Spinal cord (tissue), 10 donors: ENCODE measurements around the gene FAM163A. TPM values are rescaled to one million over a fixed set of nuclear protein-coding genes. Genes with fewer than 3 reads are reported as not detected.
A peak's percentile ranks its signal among the peaks of the same experiment; 100 is the strongest.

Source experiments
- DNase-seq, 6 donors: peaks; one replicate each; pipeline versions ENCODE4 v3.0.0 to v3.0.0-alpha.2; 2013 to 2015; ENCODE audit warnings: low spot score in 6 of 6, low read depth in 4 of 6
- H3K27ac ChIP-seq: one replicate; pipeline ENCODE4 v1.5.1; 2013; ENCODE audit warnings: low read depth, low read length, control low read depth
- H3K27me3 ChIP-seq: one replicate; pipeline ENCODE4 v1.6.1; 2013; ENCODE audit warnings: low read length; ENCODE audit not compliant: control insufficient read depth, insufficient read depth
- H3K36me3 ChIP-seq: one replicate; pipeline ENCODE4 v1.6.1; 2013; ENCODE audit warnings: low read length; ENCODE audit not compliant: control insufficient read depth, insufficient read depth
- H3K4me1 ChIP-seq: one replicate; pipeline ENCODE4 v1.6.1; 2013; ENCODE audit warnings: low read length; ENCODE audit not compliant: control insufficient read depth, insufficient read depth
- H3K4me3 ChIP-seq: one replicate; pipeline ENCODE4 v1.5.1; 2013; ENCODE audit warnings: low read depth, low read length, control low read depth
- H3K9me3 ChIP-seq: one replicate; pipeline ENCODE4 v1.6.1; 2013; ENCODE audit warnings: low read length; ENCODE audit not compliant: control insufficient read depth, insufficient read depth
- WGBS: methylation state at CpG from one replicate; pipeline ENCODE4 v1.1.5; 2013; ENCODE audit warnings: missing lambda C conversion rate; ENCODE audit not compliant: insufficient coverage; 5-methylcytosine and 5-hydroxymethylcytosine counted together
- polyA plus RNA-seq, 2 donors: library from polyadenylated mRNA; unstranded; fragments of 120-200 nt; gene quantifications; one replicate each; pipeline ENCODE4 v1.2.1, GENCODE V29; 2013; ENCODE audit not compliant: insufficient read length in 2 of 2
- total RNA-seq, 2 donors: library from RNA; depleted of rRNA in 1 of 2; stranded (reverse); fragments of 120-200 nt in 1 of 2; fragments of >200 nt in 1 of 2; gene quantifications; one replicate each; pipeline versions ENCODE4 v1.2.3 to v1.2.4, GENCODE V29; 2013 to 2014
- donor health status: healthy.

FAM163A gene
- total and polyA plus RNA-seq, 4 donors: 0.55 to 4.2 (median 2.5) TPM

GRCh38 chr1:179748772-179749171 lies 5.7 kb downstream of the FAM163A start:
- H3K36me3 ChIP-seq: no peaks in the 10 kb centered on the region
- peaks cover 4% of the 10 kb centered on the region for H3K9me3 ChIP-seq
- DNase-seq: no peak
- no peak overlapping the region for H3K4me3 ChIP-seq
- WGBS: no CpG with 5 or more reads among the region's 4 CpGs
- H3K27me3 ChIP-seq: peaks cover 33% of the 10 kb centered on the region
- no peak overlapping the region for H3K27ac ChIP-seq
- peaks cover 12% of the 10 kb centered on the region for H3K4me1 ChIP-seq

GRCh38 chr1:179750630-179751029 lies 7.5 kb downstream of the FAM163A start:
- Histone ChIP-seq H3K9me3 (peaks cover 4% of the 10 kb centered on the region), H3K4me3 (no peak overlapping the region), H3K4me1 (peaks cover 3% of the 10 kb centered on the region), H3K36me3 (no peaks in the 10 kb centered on the region), H3K27ac (no peak overlapping the region), H3K27me3 (peaks cover 14% of the 10 kb centered on the region)
- WGBS: 63% methylated on average over 1 of the region's 1 CpG
- no peak for DNase-seq

- H3K36me3 ChIP-seq: no peaks in the 10 kb centered on the region
- H3K9me3 ChIP-seq: peaks cover 4% of the 10 kb centered on the region
- peaks cover 6% of the 10 kb centered on the region for H3K27me3 ChIP-seq
- H3K4me3 ChIP-seq: no peak overlapping the region
- H3K27ac ChIP-seq: no peak overlapping the region
- DNase-seq: no peak
- peaks cover under 1% of the 10 kb centered on the region for H3K4me1 ChIP-seq
These were observed 10.0 kb downstream of the FAM163A start for GRCh38 chr1:179753061-179753460.

- Histone ChIP-seq H3K4me1 (no peaks in the 10 kb centered on the region), H3K4me3 (no peak overlapping the region), H3K27ac (no peak overlapping the region), H3K36me3 (no peaks in the 10 kb centered on the region), H3K27me3 (peaks cover 4% of the 10 kb centered on the region), H3K9me3 (peaks cover 4% of the 10 kb centered on the region)
- DNase-seq: peak in 1 of 6 donors; percentile 30
- WGBS: 82% methylated on average over 2 of the region's 4 CpGs
These were observed 11.0 kb downstream of the FAM163A start for GRCh38 chr1:179754041-179754624.

- peak in 1 of 6 donors; percentile 49 for DNase-seq
- Histone ChIP-seq H3K27me3 (peaks cover 4% of the 10 kb centered on the region), H3K4me3 (no peak overlapping the region), H3K4me1 (peaks cover 3% of the 10 kb centered on the region), H3K9me3 (no peaks in the 10 kb centered on the region), H3K36me3 (no peaks in the 10 kb centered on the region), H3K27ac (no peak overlapping the region)
- no CpG with 5 or more reads among the region's 4 CpGs for WGBS
These were observed 14.8 kb downstream of the FAM163A start for GRCh38 chr1:179757933-179758332.

- 69% methylated on average over 2 of the region's 2 CpGs for WGBS
- Histone ChIP-seq H3K4me3 (no peak overlapping the region), H3K27ac (no peak overlapping the region), H3K36me3 (no peaks in the 10 kb centered on the region), H3K9me3 (no peaks in the 10 kb centered on the region), H3K4me1 (peaks cover 3% of the 10 kb centered on the region), H3K27me3 (peaks cover 6% of the 10 kb centered on the region)
- DNase-seq: no peak
These were observed 17.4 kb downstream of the FAM163A start for GRCh38 chr1:179760521-179760920.

- Histone ChIP-seq H3K36me3 (no peaks in the 10 kb centered on the region), H3K4me3 (no peak overlapping the region), H3K27ac (no peak overlapping the region), H3K4me1 (peaks cover 3% of the 10 kb centered on the region), H3K27me3 (peaks cover 6% of the 10 kb centered on the region), H3K9me3 (no peaks in the 10 kb centered on the region)
- 49% methylated on average over 4 of the region's 8 CpGs for WGBS
- peak in 2 of 6 donors; percentile 29 to 70 for DNase-seq
These were observed 18.2 kb downstream of the FAM163A start for GRCh38 chr1:179761296-179761695.

- peaks cover 3% of the 10 kb centered on the region for H3K4me1 ChIP-seq
- no peaks in the 10 kb centered on the region for H3K9me3 ChIP-seq
- H3K27ac ChIP-seq: no peak overlapping the region
- peaks cover 6% of the 10 kb centered on the region for H3K27me3 ChIP-seq
- no peaks in the 10 kb centered on the region for H3K36me3 ChIP-seq
- DNase-seq: peak in 2 of 6 donors; percentile 21 to 68
- no CpG with 5 or more reads among the region's 6 CpGs for WGBS
- H3K4me3 ChIP-seq: no peak overlapping the region
These were observed 19.0 kb downstream of the FAM163A start for GRCh38 chr1:179761846-179762640.

GRCh38 chr1:179767177-179767581 lies 24.1 kb downstream of the FAM163A start:
- Histone ChIP-seq H3K9me3 (peaks cover 1% of the 10 kb centered on the region), H3K27ac (no peak overlapping the region), H3K4me1 (peaks cover 6% of the 10 kb centered on the region), H3K4me3 (no peak overlapping the region), H3K36me3 (no peaks in the 10 kb centered on the region), H3K27me3 (peaks cover 2% of the 10 kb centered on the region)
- 36% methylated on average over 4 of the region's 5 CpGs for WGBS
- DNase-seq: peak in 2 of 6 donors; percentile 31 to 63

GRCh38 chr1:179767996-179768395 lies 24.9 kb downstream of the FAM163A start:
- Histone ChIP-seq H3K27me3 (peaks cover 2% of the 10 kb centered on the region), H3K36me3 (no peaks in the 10 kb centered on the region), H3K4me3 (no peak overlapping the region), H3K27ac (no peak overlapping the region), H3K9me3 (peaks cover 1% of the 10 kb centered on the region), H3K4me1 (peaks cover 6% of the 10 kb centered on the region)
- DNase-seq: no peak
- no CpG with 5 or more reads among the region's 2 CpGs for WGBS
